HUES64 (cell line): ENCODE measurements around the gene CER1.
"Not testable (repeated sequence)": the region's sequence is repeated elsewhere in the genome, so short reads cannot be mapped to it uniquely, and the experiment has no call there.

Source experiments
- H3K27ac ChIP-seq: 2 replicates; pipeline ENCODE4 v1.7.0; 2013; ENCODE audit warnings: low read depth, low read length, inconsistent platforms
- H3K27me3 ChIP-seq: 2 replicates; pipeline ENCODE4 v1.6.1; 2013; ENCODE audit warnings: mild to moderate bottlenecking, low read length; ENCODE audit not compliant: insufficient read depth
- H3K36me3 ChIP-seq: 2 replicates; pipeline ENCODE4 v1.6.1; 2013; ENCODE audit warnings: mild to moderate bottlenecking, low read length; ENCODE audit not compliant: insufficient read depth
- H3K4me1 ChIP-seq: 2 replicates; pipeline ENCODE4 v1.6.1; 2013; ENCODE audit warnings: mild to moderate bottlenecking, low read length, moderate library complexity; ENCODE audit not compliant: insufficient read depth
- H3K4me3 ChIP-seq: 2 replicates; pipeline ENCODE4 v1.5.1; 2013; ENCODE audit warnings: mild to moderate bottlenecking, low read length, moderate library complexity
- H3K9ac ChIP-seq: 2 replicates; pipeline ENCODE4 v1.6.1; 2013; ENCODE audit warnings: mild to moderate bottlenecking, low read depth, low read length
- H3K9me3 ChIP-seq: 2 replicates; pipeline ENCODE4 v1.6.1; 2013; ENCODE audit warnings: low read depth, low read length; ENCODE audit not compliant: insufficient read depth
- WGBS: fragments of 150-250, 120-280 bp; methylation state at CpG from one replicate; pipeline ENCODE4 v1.1.7; 2013; ENCODE audit warnings: missing lambda C conversion rate; 5-methylcytosine and 5-hydroxymethylcytosine counted together

CER1 gene

GRCh38 chr9:14687042-14687719 is 35.4 kb downstream of the CER1 start:
- Histone ChIP-seq H3K27me3 (no peaks in the 10 kb centered on the region), H3K4me3 (no peak overlapping the region), H3K36me3 (peaks cover 36% of the 10 kb centered on the region), H3K9ac (no peak overlapping the region), H3K9me3 (no peaks in the 10 kb centered on the region), H3K4me1 (peaks cover 1% of the 10 kb centered on the region; the same call in 1 of the 2 replicates), H3K27ac (no peak overlapping the region)
- 96% methylated on average over 12 of the region's 12 CpGs for WGBS

GRCh38 chr9:14686168-14686567 is 36.4 kb downstream of the CER1 start:
- Histone ChIP-seq H3K9me3 (no peaks in the 10 kb centered on the region), H3K9ac (no peak overlapping the region), H3K27me3 (no peaks in the 10 kb centered on the region), H3K36me3 (peaks cover 36% of the 10 kb centered on the region), H3K4me1 (no peaks in the 10 kb centered on the region), H3K27ac (no peak overlapping the region), H3K4me3 (no peak overlapping the region)

- H3K9me3 ChIP-seq, H3K27me3 ChIP-seq, H3K9ac ChIP-seq, H3K4me1 ChIP-seq, H3K4me3 ChIP-seq, H3K27ac ChIP-seq: not testable (repeated sequence)
- peaks cover 17% of the 10 kb centered on the region for H3K36me3 ChIP-seq
- WGBS = 89% methylated on average over 3 of the region's 4 CpGs
Observed at GRCh38 chr9:14682616-14683015, 39.9 kb downstream of the CER1 start.

GRCh38 chr9:14678776-14679175 is 43.8 kb downstream of the CER1 start:
- 92% methylated on average over 2 of the region's 3 CpGs for WGBS
- H3K36me3 ChIP-seq = peaks cover 8% of the 10 kb centered on the region; the same call in 1 of the 2 replicates
- no peak overlapping the region for H3K4me3 ChIP-seq

GRCh38 chr9:14677872-14678271 is 44.7 kb downstream of the CER1 start:
- H3K4me3 ChIP-seq = no peak overlapping the region
- peaks cover 11% of the 10 kb centered on the region; the same call in 1 of the 2 replicates for H3K36me3 ChIP-seq
- no peaks in the 10 kb centered on the region for H3K27me3 ChIP-seq
- H3K9me3 ChIP-seq = no peaks in the 10 kb centered on the region
- WGBS = 95% methylated on average over 6 of the region's 6 CpGs
- H3K4me1 ChIP-seq = no peaks in the 10 kb centered on the region
- no peak overlapping the region for H3K9ac ChIP-seq
- H3K27ac ChIP-seq = no peak overlapping the region

More at GRCh38 chr9:14678776-14679175, 43.8 kb downstream of the CER1 start:
- Histone ChIP-seq H3K27ac (no peak overlapping the region), H3K27me3 (no peaks in the 10 kb centered on the region), H3K4me1 (no peaks in the 10 kb centered on the region), H3K9ac (no peak overlapping the region), H3K9me3 (no peaks in the 10 kb centered on the region)

- Histone ChIP-seq H3K4me3 (no peak overlapping the region), H3K27me3 (no peaks in the 10 kb centered on the region), H3K9ac (no peak overlapping the region), H3K36me3 (peaks cover 15% of the 10 kb centered on the region; the same call in 1 of the 2 replicates), H3K27ac (no peak overlapping the region), H3K9me3 (no peaks in the 10 kb centered on the region), H3K4me1 (no peaks in the 10 kb centered on the region)
- WGBS = 98% methylated on average over 2 of the region's 2 CpGs
Observed at GRCh38 chr9:14677396-14677795, 45.1 kb downstream of the CER1 start.

- H3K36me3 ChIP-seq = peaks cover 37% of the 10 kb centered on the region
- H3K27me3 ChIP-seq = no peaks in the 10 kb centered on the region
- H3K4me3 ChIP-seq = no peak overlapping the region
- H3K9me3 ChIP-seq = no peaks in the 10 kb centered on the region
- H3K27ac ChIP-seq = no peak overlapping the region
- WGBS = 92% methylated on average over 3 of the region's 3 CpGs
- no peak overlapping the region for H3K9ac ChIP-seq
- H3K4me1 ChIP-seq = no peaks in the 10 kb centered on the region
Observed at GRCh38 chr9:14674630-14675029, 47.9 kb downstream of the CER1 start.

- no peaks in the 10 kb centered on the region for H3K27me3 ChIP-seq
- H3K36me3 ChIP-seq = peaks cover 33% of the 10 kb centered on the region
- H3K9me3 ChIP-seq = no peaks in the 10 kb centered on the region
- H3K9ac ChIP-seq = no peak overlapping the region
- WGBS = 100% methylated on average over 3 of the region's 3 CpGs
- no peak overlapping the region for H3K27ac ChIP-seq
- H3K4me1 ChIP-seq = no peaks in the 10 kb centered on the region
- H3K4me3 ChIP-seq = no peak overlapping the region
Observed at GRCh38 chr9:14671377-14671776, 51.2 kb downstream of the CER1 start.

- Histone ChIP-seq H3K4me1 (no peaks in the 10 kb centered on the region), H3K9me3 (no peaks in the 10 kb centered on the region), H3K4me3 (no peak overlapping the region), H3K27ac (no peak overlapping the region), H3K9ac (no peak overlapping the region), H3K36me3 (peaks cover 33% of the 10 kb centered on the region), H3K27me3 (no peaks in the 10 kb centered on the region)
- WGBS = no CpG with 5 or more reads among the region's 1 CpG
Observed at GRCh38 chr9:14670718-14671117, 51.8 kb downstream of the CER1 start.
